GM12878 (cell line): ENCODE measurements around the gene BCAR3. TPM values are rescaled to one million over a fixed set of nuclear protein-coding genes. Genes with fewer than 3 reads are reported as not detected.

Experiments used
- ATAC-seq: fragments of 200-7000 bp; cut with Tn5 transposase; 3 replicates; pipeline ENCODE4 v1.9.1; 2020; ENCODE audit warnings: mild to moderate bottlenecking, moderate library complexity
- BruUV-seq: library from RNA; stranded (reverse); fragments of 400-500 nt; replicated peaks from 2 replicates; lab custom pipeline; 2021; lab: Mats Ljungman, UMichigan
- CTCF ChIA-PET: fragments of 300-600 bp; sonication (Branson Sonifier 250); formaldehyde crosslinking; extraction: SDS; loops from one replicate; lab custom pipeline; 2021; ENCODE audit warnings: inconsistent platforms; lab: Yijun Ruan, JAX
- POLR2A ChIA-PET: fragments of 350-600 bp; formaldehyde crosslinking; extraction: SDS; loops from one replicate; lab custom pipeline; 2021; ENCODE audit warnings: inconsistent platforms; lab: Charles Lee
- RAD21 ChIA-PET: fragments of 300-600 bp; sonication (Branson Sonifier 250); formaldehyde crosslinking; loops from one replicate; lab custom pipeline; 2023; ENCODE audit warnings: antibody characterized with exemption; ENCODE audit not compliant: unreplicated experiment; lab: Charles Lee
- SMC1A ChIA-PET: fragments of 300-600 bp; sonication (Branson Sonifier 250); formaldehyde crosslinking; loops from one replicate; lab custom pipeline; 2023; ENCODE audit not compliant: unreplicated experiment, uncharacterized antibody; lab: Charles Lee
- DNase-seq: peaks from one replicate; pipeline ENCODE4 v3.0.0-alpha.2; 2011; ENCODE audit warnings: low read depth, low spot score
- FAIRE-seq: peaks from 3 replicates; lab custom pipeline; 2011; peaks lifted over from hg19 to GRCh38; lab: Jason Lieb, UNC
- H2AFZ ChIP-seq: 2 replicates; pipeline ENCODE4 v1.6.0; 2011; ENCODE audit warnings: low read depth, low read length, control low read depth; ENCODE audit not compliant: control insufficient read depth
- H3K27ac ChIP-seq: 2 replicates; pipeline ENCODE4 v1.5.1; 2011; ENCODE audit warnings: control low read depth; ENCODE audit not compliant: control insufficient read depth, insufficient read depth
- H3K27me3 ChIP-seq, 2 experiments: replicated peaks in 1 of 2; 2 replicates each; pipeline versions ENCODE4 v1.6.0 to v1.6.1; 2011; ENCODE audit warnings: low read length in 1 of 2; ENCODE audit not compliant: control insufficient read depth in 2 of 2, insufficient read depth in 2 of 2
- H3K36me3 ChIP-seq, 2 experiments: 2 replicates each; pipeline ENCODE4 v1.5.1; 2011; ENCODE audit warnings: low read length in 1 of 2; ENCODE audit not compliant: control insufficient read depth in 2 of 2, insufficient read depth in 2 of 2
- H3K4me1 ChIP-seq: 2 replicates; pipeline ENCODE4 v1.6.1; 2011; ENCODE audit warnings: mild to moderate bottlenecking, low read length, moderate library complexity, mixed read lengths; ENCODE audit not compliant: control insufficient read depth, insufficient read depth
- H3K4me2 ChIP-seq: 2 replicates; pipeline ENCODE4 v1.6.0; 2011; ENCODE audit warnings: control low read depth; ENCODE audit not compliant: control insufficient read depth, insufficient read depth
- H3K4me3 ChIP-seq: fragments of 200-600 bp; sonication (generic); 2 replicates; pipeline ENCODE4 v1.5.1; 2016
- H3K79me2 ChIP-seq: 2 replicates; pipeline ENCODE4 v1.6.0; 2011; ENCODE audit warnings: low read length; ENCODE audit not compliant: control insufficient read depth, insufficient read depth
- H3K9ac ChIP-seq: 2 replicates; pipeline ENCODE4 v1.8.0; 2011; ENCODE audit warnings: low read length, control low read depth, mixed read lengths; ENCODE audit not compliant: control insufficient read depth, insufficient read depth
- H3K9me3 ChIP-seq: replicated peaks from 3 replicates; pipeline ENCODE4 v1.5.1; 2011; ENCODE audit warnings: mild to moderate bottlenecking, low read length; ENCODE audit not compliant: control insufficient read depth, insufficient read depth
- H4K20me1 ChIP-seq: 2 replicates; pipeline ENCODE4 v1.6.0; 2011; ENCODE audit not compliant: control insufficient read depth, insufficient read depth
- ASH2L ChIP-seq: fragments of 300-600, 200-600 bp; sonication (generic); IDR thresholded peaks from 2 replicates; pipeline ENCODE4 v1.6.1; 2017; ENCODE audit warnings: low read depth, mild to moderate bottlenecking, borderline replicate concordance
- CREB1 ChIP-seq: IDR thresholded peaks from 2 replicates; pipeline ENCODE4 v1.6.1; 2012; ENCODE audit warnings: low read depth, mild to moderate bottlenecking, inconsistent platforms
- EP300 ChIP-seq, 2 experiments: fragments of 150-350 bp in 1 of 2; IDR thresholded peaks; 2 replicates each; pipeline ENCODE4 v1.6.1; 2011 to 2012; ENCODE audit warnings: low read depth in 2 of 2, low read length in 2 of 2, borderline replicate concordance in 1 of 2, improper control_type of control experiment in 1 of 2, inconsistent platforms in 1 of 2; ENCODE audit not compliant: control insufficient read depth in 1 of 2
- HCFC1 ChIP-seq: fragments of 150-350 bp; IDR thresholded peaks from 2 replicates; pipeline ENCODE4 v1.6.1; 2014; ENCODE audit warnings: low read length
- KDM1A ChIP-seq: fragments of 200-600 bp; sonication (generic); IDR thresholded peaks from 2 replicates; pipeline ENCODE4 v1.6.1; 2016; ENCODE audit warnings: borderline replicate concordance
- MXI1 ChIP-seq: fragments of 150-350 bp; IDR thresholded peaks from 2 replicates; pipeline ENCODE4 v1.6.1; 2011; ENCODE audit warnings: low read depth, mild to moderate bottlenecking, inconsistent platforms, low read length, improper control_type of control experiment
- MYC ChIP-seq: IDR thresholded peaks from 2 replicates; pipeline ENCODE4 v1.6.1; 2011; ENCODE audit warnings: mild to moderate bottlenecking, low read length, moderate library complexity, inconsistent platforms; ENCODE audit not compliant: insufficient read depth, insufficient replicate concordance, insufficient read length, severe bottlenecking
- RAD21 ChIP-seq: IDR thresholded peaks from 2 replicates; pipeline ENCODE4 v1.6.1; 2011; ENCODE audit warnings: mild to moderate bottlenecking, low read depth, low read length, moderate library complexity; ENCODE audit not compliant: insufficient read depth
- SMC3 ChIP-seq: IDR thresholded peaks from 2 replicates; pipeline ENCODE4 v1.6.1; 2011; ENCODE audit warnings: low read length, improper control_type of control experiment, borderline replicate concordance
- WGBS: methylation state at CpG from one replicate; pipeline ENCODE4 v1.1.6; 2016; ENCODE audit warnings: low lambda C conversion rate; ENCODE audit not compliant: insufficient replicate concordance, insufficient coverage; ENCODE audit errors: missing lambda C conversion rate; 5-methylcytosine and 5-hydroxymethylcytosine counted together
- in situ Hi-C: fragments of 300-500 bp; cut with MboI; formaldehyde crosslinking; loops from 9 replicates; pipeline ENCODE4 v1.14.3; 2018; ENCODE audit warnings: mixed read lengths
- intact Hi-C: fragments of 100-400 bp; cut with micrococcal nuclease; formaldehyde crosslinking; loops from one replicate; pipeline ENCODE4 v1.14.2; 2022; ENCODE audit not compliant: unreplicated experiment
- polyA plus RNA-seq, 11 experiments: library from polyadenylated mRNA; depleted of rRNA in 4 of 11; unstranded in 6 of 11; stranded (reverse) in 5 of 11; fragments of >200 nt; fragmentation: Nextera tagmentation in 4 of 11; fragmentation: Illumina TruSeq in 1 of 11; extraction: Ambion mirVana in 4 of 11; extraction: Trizol in 1 of 11; gene quantifications; 1 replicate in 1 of 11; 2 replicates in 10 of 11; pipeline versions ENCODE4 v1.2.1 to v1.2.3, GENCODE V29; 2011 to 2016; ENCODE audit warnings: inconsistent platforms in 2 of 11, missing spikeins in 2 of 11, low read depth in 1 of 11
- total RNA-seq, 4 experiments: library from RNA; depleted of rRNA in 3 of 4; stranded (reverse); fragments of >200 nt in 3 of 4; fragmentation: Illumina TruSeq in 1 of 4; extraction: Trizol in 1 of 4; gene quantifications; 2 replicates each; pipeline versions ENCODE4 v1.2.1 to v1.2.3, GENCODE V29; 2013 to 2021
- TF ChIP-seq, protein P1 (sequence below): IDR thresholded peaks from 2 replicates; pipeline ENCODE4 v1.6.1; 2012; ENCODE audit warnings: low read depth, low read length, improper control_type of control experiment
- TF ChIP-seq, protein P2 (sequence below): fragments of 450-650 bp; IDR thresholded peaks from 2 replicates; pipeline ENCODE4 v1.6.1; 2018; ENCODE audit warnings: borderline replicate concordance, mild to moderate bottlenecking; ENCODE audit not compliant: partially characterized antibody

Gene BCAR3
- total and polyA plus RNA-seq, 10 of the 15 experiments (the other 5 are each of a cell fraction or from before 2014, with no cell fraction given) = 1.3 to 6.6 (median 1.8) TPM

DNA sequence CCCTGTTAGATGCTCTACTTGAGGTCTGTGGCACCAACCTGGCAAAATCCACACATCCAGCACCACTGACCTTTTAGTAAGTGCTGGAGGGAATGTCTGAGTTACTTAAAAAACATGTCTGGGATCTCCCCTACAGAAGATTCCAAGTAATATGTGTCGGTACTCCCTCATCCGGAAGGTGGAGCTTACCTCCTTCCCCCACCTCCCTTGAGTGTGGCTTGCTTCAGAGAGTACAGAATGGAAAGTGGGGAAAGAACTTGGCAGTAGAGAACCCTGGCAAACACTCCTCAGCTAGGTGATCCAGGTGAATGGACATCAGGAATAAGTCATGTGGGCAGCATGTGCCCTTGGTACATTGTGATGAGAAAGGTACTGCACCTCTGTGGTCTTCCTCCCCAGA, 49.0 kb upstream of the BCAR3 start:
- intact Hi-C loops = loop anchor here (5.0 kb wide), 1 partner anchor 98 kb away; no protein-coding TSS in a partner anchor
- BruUV-seq = no TSS peak
- Histone ChIP-seq H3K79me2 (no peaks in the 10 kb centered on the region), H3K36me3 (no peaks in the 10 kb centered on the region), H3K9me3 (no peaks in the 10 kb centered on the region), H3K27ac (no peak overlapping the region), H3K4me1 (peaks cover 21% of the 10 kb centered on the region), H3K9ac (no peak overlapping the region), H3K27me3 (no peaks in the 10 kb centered on the region), H4K20me1 (no peaks in the 10 kb centered on the region), H2AFZ (no peak overlapping the region), H3K4me3 (no peak overlapping the region), H3K4me2 (no peak overlapping the region)
- POLR2A ChIA-PET = interaction anchor here (1.1 kb wide), 1 partner anchor 10 kb away, joined by 4 read pairs; no protein-coding TSS in a partner anchor
- SMC1A ChIA-PET = interaction anchor here (3.7 kb wide), 1 partner anchor 101 kb away, joined by 21 read pairs; no protein-coding TSS in a partner anchor
- FAIRE-seq (no peak), ATAC-seq (no peak), DNase-seq (no peak)
- 75% methylated on average over 2 of the region's 2 CpGs for WGBS
- no peak for TF ChIP-seq MXI1
- TF ChIP-seq, protein P1, sequence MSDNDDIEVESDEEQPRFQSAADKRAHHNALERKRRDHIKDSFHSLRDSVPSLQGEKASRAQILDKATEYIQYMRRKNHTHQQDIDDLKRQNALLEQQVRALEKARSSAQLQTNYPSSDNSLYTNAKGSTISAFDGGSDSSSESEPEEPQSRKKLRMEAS = no peak
- in situ Hi-C loops = no loop called here
- CTCF ChIA-PET = interaction anchor here (1.3 to 7.3 kb wide), 2 partner anchors 82 to 100 kb away, joined by 6 to 65 read pairs; no protein-coding TSS in a partner anchor
- RAD21 ChIA-PET = interaction anchor here (1.8 kb wide), 1 partner anchor 20 kb away, joined by 4 read pairs; no protein-coding TSS in a partner anchor

DNA sequence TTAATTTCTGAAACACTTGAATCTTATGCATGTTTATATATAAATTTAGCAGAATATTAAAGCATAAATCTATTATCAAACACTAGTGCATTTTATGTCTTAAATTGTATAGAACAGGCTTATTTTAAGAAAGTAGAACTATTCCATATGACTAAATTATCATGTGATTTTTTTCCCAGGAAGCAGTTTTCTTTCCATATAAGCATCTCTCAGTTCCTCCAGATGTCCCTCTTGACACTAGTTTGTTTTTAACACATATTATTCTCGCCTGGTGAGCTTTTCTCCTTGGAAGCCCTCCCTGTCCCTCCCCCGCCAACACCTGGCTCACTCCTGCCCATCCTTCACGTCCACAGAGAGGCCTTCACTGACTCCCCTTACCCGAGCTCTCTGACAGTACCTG, 48.3 kb upstream of the BCAR3 start:
- Histone ChIP-seq H3K27ac (peak overlapping the region; percentile 24; the same call in 1 of the 2 replicates), H3K4me3 (no peak overlapping the region), H3K27me3 (no peaks in the 10 kb centered on the region), H3K79me2 (no peaks in the 10 kb centered on the region), H3K9ac (peak overlapping the region; percentile 17; the same call in 1 of the 2 replicates), H3K4me1 (peaks cover 21% of the 10 kb centered on the region), H3K36me3 (no peaks in the 10 kb centered on the region), H3K9me3 (no peaks in the 10 kb centered on the region), H3K4me2 (peak overlapping the region; percentile 39), H2AFZ (no peak overlapping the region; the same call in 1 of the 2 replicates), H4K20me1 (no peaks in the 10 kb centered on the region)
- no TSS peak for BruUV-seq
- CTCF ChIA-PET = no interaction called here
- intact Hi-C loops = loop anchor here (5.0 kb wide), 1 partner anchor 98 kb away; no protein-coding TSS in a partner anchor
- FAIRE-seq (no peak), DNase-seq (no peak), ATAC-seq (no peak)
- in situ Hi-C loops = no loop called here
- POLR2A ChIA-PET = no interaction called here
- RAD21 ChIA-PET = interaction anchor here (0.7 to 1.8 kb wide), 3 partner anchors 15 to 21 kb away, joined by 3 to 4 read pairs (median 3); no protein-coding TSS in a partner anchor
- WGBS = 20% methylated on average over 4 of the region's 4 CpGs
- SMC1A ChIA-PET = interaction anchor here (3.7 kb wide), 1 partner anchor 100 kb away, joined by 21 read pairs; no protein-coding TSS in a partner anchor
- TF ChIP-seq, protein P2, sequence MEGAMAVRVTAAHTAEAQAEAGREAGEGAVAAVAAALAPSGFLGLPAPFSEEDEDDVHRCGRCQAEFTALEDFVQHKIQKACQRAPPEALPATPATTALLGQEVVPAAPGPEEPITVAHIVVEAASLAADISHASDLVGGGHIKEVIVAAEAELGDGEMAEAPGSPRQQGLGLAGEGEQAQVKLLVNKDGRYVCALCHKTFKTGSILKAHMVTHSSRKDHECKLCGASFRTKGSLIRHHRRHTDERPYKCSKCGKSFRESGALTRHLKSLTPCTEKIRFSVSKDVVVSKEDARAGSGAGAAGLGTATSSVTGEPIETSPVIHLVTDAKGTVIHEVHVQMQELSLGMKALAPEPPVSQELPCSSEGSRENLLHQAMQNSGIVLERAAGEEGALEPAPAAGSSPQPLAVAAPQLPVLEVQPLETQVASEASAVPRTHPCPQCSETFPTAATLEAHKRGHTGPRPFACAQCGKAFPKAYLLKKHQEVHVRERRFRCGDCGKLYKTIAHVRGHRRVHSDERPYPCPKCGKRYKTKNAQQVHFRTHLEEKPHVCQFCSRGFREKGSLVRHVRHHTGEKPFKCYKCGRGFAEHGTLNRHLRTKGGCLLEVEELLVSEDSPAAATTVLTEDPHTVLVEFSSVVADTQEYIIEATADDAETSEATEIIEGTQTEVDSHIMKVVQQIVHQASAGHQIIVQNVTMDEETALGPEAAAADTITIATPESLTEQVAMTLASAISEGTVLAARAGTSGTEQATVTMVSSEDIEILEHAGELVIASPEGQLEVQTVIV = no peak
- TF ChIP-seq SMC3 = no peak
- no peak for TF ChIP-seq CREB1
- TF ChIP-seq MYC = no peak
- TF ChIP-seq RAD21 = no peak
- no peak for TF ChIP-seq KDM1A
- TF ChIP-seq HCFC1 = no peak
- TF ChIP-seq ASH2L = no peak
- TF ChIP-seq EP300 (IDR thresholded peaks at IDR 0.05; ENCODE audit: borderline replicate concordance in 1 of 2, control insufficient read depth in 1 of 2, low read depth in 2 of 2, low read length in 2 of 2) = no peak
